HG03432 (cell line): ENCODE measurements around the gene FMN1.

Experiments
- ATAC-seq: cut with Tn5 transposase; IDR thresholded peaks from one replicate; pipeline ENCODE4 v1.9.1; 2021; ENCODE audit warnings: mild to moderate bottlenecking, moderate library complexity; ENCODE audit not compliant: unreplicated experiment

The FMN1 gene

DNA sequence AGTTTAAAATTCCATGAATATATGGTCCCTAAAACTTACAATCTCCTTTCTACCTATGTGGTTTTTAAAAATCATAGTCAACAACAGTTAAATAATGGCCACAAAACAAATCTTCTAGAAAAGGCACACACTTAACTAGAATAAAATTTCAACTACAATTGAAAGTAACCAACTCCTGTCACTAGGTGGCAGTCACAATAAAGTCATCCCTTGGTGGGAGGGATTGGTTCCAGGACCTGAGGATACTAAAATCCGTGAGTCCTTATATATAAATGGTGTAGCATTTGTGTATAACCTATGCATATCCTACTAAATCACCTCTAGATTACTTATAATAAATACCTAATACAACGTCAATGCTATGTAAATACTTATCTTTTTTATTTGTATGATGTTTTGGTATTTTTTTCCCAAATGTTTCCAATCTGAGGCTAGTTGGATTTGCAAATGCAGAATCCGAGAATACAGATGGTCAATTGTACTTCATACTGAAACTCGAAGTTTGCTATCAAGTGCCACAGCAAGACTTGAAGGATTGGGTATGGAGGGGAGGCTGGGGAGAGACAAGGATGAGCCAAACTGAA lies 172.6 kb downstream of the FMN1 start:
- no peak for ATAC-seq

DNA sequence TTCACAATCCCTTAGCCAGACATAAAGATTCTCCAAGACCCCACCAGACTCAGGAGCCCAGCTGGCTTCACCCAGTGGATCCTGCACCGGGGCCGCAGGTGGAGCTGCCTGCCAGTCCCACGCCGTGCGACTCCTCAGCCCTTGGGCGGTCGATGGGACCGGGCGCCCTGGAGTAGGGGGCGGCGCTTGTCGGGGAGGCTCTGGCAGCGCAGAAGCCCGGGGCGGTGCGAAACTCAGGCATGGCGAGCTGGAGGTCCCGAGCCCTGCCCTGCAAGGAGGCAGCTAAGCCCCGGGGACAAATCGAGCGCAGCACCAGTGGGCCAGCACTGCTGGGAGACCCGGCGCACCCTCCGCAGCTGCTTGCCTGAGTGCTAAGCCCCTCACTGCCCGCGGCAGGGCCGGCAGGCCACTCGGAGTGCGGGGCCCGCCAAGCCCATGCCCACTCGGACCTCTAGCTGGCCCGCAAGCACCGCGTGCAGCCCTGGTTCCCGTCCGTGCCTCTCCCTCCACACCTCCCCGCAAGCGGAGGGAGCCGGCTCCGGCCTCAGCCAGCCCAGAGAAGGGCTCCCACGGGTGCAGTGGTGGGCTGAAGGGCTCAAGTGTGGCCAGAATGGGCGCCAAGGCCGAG lies 175.0 kb downstream of the FMN1 start:
- ATAC-seq: no peak

DNA sequence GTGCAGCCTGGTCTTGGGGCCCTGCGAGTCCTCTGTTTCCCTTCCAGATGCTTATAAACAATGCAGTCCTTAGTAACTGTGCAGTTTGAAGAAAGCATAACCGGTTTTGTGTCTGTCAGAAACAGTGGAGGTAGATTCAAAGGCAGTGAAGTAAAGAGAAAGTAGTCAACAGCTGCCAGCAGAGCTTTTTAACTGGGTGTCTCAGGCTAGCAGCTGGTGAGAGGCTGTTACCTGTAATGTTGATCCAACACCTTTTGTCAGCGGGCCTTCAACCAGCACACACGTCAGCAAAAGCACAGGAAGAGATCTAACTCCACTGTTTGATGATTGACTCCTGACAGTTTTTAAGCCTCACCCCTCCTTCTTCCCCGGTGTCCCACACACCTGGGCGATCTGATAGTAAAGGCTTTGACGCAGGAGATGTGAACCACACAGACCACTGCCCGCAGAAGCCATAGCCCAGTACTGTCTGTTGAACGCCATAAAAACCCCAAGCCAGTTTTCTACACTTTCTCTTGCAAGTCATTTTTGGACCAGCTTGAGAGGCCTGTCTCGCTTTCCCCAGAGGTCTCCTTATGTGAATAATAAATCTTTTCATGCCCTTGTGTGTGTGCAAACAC lies 178.0 kb downstream of the FMN1 start:
- no peak for ATAC-seq

DNA sequence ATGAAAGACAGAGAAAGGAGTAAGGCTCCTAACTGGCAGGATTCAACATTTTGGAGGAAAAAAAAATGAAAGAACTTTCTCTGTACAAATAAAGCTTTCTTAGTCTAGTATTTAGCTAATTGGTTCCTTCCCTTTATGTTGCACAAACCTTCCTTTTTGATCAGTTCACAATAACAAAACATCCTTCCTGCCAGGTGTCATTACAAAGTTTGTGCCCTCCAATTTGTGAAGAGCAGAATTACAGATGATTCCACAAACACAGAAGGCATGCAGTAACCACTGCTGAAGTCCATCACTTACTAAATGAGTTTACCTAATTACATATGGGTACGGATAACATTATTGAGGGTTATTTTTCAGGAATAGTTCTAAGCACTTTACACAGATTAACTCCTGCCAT lies 179.9 kb downstream of the FMN1 start:
- no peak for ATAC-seq

DNA sequence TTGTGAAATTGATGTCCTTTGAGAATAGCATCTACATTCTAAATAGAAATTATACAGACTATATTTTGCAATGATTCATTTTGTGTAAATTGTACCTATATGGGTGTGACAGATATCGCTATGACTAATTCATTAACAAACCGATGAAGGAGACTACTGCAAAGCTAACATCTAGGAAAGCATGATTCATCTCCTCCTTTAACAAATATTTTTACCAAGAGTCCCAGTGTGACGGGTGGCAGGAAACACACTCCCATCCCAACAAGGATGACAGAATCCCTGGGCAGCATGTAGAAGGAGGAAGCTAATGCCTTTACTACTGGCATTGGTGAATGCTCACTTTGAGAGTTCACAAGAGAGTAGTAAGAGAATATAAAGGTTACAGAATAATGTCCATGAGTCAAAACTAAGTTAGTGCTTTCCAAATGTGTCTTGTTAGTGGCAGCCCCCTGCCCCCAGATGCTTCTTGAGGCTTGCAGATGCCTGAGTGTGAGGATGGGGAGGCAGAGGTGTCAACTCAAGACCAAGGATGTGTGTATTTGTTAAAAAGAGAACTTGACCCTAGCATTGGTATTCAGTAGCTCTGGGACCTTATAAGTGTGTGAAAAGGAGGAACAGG lies 180.6 kb downstream of the FMN1 start:
- ATAC-seq: no peak

DNA sequence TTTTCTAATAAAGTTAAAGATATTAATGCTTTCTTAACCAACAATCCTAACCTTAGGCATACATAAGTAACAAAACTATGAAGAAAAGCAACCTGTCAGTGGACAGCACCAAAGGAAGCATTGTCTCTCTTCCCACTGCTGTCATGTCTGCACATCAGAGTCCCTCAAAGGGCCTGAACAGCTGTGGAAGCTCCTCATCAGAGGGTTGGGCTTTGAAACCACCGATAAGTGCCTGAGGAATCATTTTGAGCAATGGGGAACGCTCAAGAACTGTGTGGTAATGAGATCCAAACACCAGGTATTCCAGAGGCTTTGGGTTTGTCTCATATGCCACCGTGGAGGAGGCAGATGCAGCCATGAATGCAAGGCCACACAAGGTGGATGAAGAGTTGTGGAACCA lies 182.5 kb downstream of the FMN1 start:
- no peak for ATAC-seq

DNA sequence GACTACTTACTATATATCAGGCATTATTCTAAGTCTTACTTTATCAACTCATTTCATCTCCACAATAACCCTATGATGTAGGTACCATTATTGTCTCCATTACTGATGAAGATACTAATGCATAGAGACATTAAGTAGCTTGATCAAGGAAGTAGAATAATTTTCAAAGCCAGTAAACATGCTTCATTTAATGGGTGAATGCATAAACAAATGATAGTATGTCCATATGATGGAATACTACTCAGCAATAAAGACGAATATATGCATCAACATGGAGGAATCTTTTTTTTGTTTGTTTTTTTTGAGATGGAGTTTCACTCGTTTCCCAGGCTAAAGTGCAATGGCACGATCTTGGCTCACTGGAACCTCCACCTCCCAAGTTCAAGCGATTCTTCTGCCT lies 184.9 kb downstream of the FMN1 start:
- no peak for ATAC-seq

DNA sequence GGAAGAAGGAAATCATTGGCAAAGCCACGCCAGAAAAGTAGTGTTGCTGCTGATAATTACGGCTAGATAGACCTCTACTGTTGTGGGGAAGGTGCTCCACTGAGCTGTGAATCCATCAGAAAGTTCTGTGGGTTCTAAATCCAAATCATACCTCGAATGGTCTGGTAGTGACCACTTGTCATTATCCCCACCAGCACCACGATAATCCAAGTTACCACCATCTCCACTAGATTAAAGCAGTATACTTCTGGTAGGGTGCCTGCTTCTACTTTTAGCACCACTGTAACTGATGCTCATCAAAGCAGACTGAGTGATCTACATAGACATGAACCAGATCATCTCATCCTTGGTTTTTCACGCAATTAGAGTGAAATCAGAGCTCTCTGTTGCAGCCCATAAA lies 185.5 kb downstream of the FMN1 start:
- no peak for ATAC-seq

DNA sequence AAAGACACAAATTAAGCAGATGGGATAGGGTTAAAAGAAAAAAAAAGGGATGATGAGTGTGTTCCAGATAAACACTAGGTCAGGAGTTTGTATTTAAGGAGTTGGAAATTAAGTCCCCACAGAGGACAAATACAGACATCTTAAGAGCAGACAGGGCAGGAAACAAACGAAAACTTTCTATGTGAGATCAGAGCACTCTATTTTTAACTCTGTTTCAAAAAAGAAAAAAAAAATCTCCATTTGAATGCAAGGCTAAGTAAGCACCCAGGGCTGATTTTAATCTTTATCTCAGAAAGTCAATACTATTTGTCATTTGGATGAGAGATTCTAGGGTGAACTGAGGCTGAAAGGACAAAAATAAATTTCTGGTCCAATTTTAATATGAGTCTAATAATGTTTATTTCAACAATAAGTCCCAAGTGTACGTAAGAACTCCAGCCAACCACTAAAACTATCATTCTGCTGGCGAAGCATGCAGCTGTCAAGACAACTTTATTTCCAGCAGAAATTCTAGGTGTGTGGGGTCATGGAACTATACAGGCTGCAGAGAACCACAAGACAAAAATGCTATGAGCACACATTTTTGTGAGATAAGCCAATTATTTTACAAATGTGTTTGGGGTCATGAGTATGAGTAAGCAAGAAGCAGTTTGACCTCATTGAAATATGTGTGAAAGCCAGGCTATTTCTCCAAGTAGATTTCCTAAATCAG lies 186.1 kb downstream of the FMN1 start:
- no peak for ATAC-seq

DNA sequence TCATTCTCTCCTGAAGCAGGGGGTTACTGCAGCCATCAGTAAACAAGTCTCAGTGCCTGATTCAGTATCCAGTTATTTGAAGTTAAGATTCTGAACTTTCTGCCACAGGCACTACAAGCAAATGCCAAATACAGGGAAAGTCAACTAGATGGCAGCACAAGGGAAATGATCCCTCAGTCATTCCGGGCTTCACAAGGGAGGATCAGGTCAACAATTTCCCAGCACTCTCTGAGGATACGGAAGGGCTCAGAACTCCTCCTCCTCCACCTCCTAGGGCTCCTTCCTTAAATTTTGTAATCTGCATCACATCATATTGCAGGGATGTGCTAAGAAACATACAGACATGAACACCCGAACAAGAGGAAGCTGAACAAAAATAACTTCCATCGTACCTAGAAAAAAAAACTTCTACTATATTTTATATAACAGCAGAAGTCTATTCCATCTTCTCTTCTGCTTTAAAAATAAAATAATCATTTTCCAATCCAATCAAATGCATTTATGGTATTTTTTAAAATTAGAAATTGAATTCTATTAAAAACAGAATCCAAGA lies 187.1 kb downstream of the FMN1 start:
- ATAC-seq: no peak

DNA sequence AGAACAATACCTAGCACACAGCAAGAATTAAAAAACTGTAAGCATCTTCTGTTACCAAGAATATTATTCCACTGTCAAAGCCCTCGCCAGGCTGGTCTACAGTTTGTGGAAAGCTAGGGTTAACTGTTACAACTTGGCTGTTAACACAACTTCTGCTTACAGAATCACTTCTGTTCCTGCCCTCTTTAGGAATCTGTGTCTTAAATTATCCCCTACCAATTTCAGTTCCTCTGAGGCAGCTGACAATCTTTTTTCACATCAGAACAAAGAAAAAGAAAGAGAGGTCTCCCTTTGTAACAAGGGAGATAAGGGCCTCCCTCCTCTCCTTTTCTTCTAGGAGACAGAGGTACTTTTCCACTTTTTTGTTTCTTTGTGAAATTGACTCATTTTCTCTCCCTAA lies 188.9 kb downstream of the FMN1 start:
- no peak for ATAC-seq

DNA sequence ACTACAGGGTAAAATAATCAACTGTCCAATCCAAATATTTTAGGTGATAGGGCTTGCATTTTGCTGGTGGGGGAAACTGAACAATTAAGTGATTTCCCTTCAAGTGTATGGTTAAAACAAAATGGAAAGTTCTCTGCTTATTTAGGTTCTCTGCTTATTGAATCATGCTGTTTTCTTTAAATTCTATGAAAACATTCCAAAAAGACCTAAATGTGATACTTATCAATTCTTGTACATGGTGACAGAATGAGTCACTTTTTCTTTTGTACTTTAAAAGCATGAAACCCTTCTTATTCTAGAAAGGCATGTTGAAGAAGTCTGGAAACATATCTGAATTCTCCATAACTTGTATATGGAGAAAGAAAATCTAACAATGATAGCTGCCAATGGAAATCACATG lies 192.6 kb downstream of the FMN1 start:
- ATAC-seq: no peak

DNA sequence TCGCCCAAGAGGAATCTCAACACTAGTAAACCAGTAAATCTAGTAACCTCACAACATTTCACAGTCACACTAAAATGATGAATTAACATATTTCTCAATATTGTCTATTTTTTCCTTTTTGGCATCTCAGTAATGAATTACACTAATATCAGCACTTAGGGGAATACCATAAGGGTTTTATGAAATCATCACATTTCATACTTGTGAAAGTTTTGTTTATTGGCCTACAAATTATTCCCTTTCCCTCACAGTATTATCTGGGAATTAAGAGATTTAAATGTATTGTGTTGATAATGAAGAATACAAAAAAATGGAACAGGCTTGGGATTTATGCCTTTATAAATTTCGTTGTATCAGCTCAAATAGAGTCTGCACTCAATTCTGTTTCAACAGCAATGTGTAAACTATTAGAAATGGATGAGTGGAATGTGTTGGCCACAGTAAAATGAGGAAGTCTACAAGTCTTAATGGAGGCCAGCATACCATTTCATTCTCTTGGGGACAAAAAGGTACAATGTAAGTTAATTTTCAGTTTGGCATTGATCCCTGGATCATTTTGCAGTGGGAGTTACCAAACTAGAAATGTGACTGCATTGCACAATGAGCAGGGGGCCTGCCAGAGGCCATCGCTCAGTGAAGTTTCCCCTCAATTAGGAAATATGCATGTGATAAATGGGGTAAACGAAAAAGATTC lies 195.4 kb downstream of the FMN1 start:
- no peak for ATAC-seq

DNA sequence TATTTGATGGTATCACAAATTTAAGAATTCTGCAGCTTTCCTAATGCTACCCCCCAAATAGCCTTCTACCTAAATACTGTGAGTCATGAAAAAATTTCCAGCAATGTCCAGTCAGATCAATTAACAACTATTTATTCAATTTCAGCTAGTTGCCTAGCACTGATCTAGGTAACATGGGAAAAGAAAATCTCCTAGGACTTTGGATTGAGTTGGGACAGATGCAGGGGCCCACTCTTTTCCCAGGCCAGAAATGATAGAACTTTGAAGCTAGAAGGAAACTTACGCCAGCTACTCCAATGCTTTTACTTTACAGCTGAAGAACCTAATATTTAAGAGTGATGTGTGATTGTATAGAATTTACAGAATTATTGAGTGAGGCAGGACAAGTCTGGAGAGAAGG lies 196.3 kb downstream of the FMN1 start:
- no peak for ATAC-seq

DNA sequence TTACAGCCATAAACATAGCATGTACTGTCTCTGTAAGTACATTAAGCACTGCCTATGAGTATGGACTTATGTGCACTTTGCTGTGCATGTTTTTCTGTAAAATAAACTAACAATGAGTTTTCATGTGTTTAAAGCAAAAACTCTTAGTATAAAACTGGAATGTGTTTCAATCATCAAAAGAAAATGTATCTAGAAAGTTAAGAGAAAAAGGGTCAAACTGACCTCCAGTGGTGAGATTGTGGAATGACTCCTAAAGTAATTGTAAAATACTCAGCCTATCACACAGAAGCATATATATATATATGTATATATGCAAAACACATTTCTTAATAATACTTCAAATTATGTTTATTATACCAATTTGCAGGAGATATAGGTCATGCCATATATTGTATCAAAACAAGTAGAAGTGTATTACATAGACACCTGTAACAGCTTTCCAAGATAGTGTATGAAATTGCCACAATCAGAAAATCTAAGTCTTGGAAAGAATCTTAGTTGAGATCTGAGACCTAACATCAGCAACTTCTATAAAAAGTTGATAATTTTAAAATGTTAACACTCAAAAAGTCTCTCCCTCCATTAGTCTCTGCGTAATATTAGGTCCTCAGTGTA lies 199.6 kb downstream of the FMN1 start:
- ATAC-seq: no peak

DNA sequence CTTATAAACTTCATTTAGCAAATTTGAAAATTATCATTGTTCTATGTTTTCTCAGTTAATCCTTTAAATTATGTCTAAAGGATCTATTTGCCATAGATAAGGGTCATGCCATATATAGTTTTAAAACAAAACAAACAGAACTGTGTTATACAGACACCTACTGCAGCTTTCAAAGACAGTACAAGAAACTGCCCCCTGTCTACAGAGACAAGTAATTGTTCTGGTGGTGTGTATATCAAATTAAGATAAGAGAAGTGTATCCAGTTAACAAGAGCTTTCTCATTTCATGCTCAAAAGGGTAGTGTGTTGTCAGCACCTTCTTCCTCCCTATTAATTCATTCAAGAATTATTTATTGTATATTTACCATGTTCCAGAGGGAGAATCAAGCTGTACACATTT lies 201.2 kb downstream of the FMN1 start:
- no peak for ATAC-seq

DNA sequence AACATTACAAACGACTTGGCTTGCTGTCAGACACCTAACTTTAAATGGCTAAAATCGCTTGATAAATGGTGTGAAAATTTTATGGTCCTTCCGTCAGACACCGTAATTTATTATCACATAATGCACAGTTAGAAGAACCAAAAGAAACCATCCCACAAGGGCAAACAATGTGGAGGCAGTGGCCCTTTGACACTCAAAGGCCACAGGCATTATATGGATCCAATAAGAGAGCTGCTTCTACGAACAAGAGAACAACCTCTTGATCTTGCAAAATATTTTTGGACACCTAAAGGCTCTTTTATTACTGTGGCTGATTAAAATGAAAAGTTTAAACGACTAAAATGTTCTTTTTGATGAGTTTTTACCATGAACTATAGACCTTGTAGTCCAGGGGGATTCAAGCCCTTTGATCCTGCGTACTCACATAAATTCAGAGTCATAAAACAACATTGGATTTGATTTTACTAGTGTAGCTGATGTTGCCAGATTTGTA lies 202.8 kb downstream of the FMN1 start:
- ATAC-seq: no peak

DNA sequence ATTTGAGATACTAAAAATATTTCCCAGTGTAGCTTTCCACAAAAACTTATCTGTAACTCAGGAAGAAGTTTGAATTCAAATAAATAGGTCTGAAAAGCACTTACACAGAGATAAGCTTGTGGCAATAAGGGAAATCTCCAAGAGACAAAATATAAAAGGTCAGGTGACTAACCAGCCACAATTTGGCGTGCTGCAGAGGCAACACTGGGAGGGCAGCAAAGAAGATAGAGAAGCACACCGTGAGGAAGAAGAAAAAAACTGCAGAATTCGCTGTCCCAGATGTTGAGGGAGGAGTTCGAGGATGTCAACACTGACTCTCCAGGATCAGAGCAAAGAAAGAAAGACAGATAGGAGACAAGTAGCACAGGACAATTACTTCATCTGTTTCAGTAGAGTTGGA lies 204.4 kb downstream of the FMN1 start:
- no peak for ATAC-seq

DNA sequence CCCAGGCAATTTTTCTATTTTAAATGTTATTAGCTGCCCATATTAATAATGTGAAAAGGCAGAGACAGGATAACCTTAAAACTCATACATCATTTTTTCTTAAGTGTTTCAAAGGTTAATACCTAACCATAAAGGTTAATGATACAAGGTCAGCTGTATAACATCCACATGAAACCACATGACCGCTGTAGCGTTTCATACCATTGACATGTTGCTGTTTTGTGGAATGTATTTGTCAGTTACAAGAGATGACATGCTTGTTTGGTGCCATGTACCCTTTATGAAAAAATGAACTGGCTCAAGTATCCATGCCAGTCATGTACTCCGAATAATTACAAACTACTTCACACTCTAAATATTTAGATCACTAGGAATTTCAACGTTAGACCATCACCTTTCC lies 207.4 kb downstream of the FMN1 start:
- no peak for ATAC-seq

DNA sequence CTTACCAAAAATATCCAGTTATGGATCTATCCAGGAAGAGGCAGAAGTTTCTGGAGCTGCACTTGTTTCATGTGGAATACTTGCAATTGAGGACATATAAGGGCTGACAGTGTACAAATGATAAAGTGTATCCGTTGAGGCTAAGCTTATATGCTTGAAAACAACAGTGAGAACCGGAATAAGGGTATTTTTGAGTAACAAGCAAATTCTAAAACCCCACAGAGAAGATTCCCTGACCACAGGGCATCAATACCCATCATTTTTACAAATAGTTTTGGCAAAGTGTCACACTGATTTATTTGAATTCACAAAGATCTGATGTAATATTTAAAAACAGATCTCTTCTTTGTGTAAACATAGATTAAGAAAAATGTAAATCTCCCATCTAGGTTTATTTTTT lies 208.4 kb downstream of the FMN1 start:
- no peak for ATAC-seq
